Medulla oblongata (tissue), 1 donor: ENCODE data around the gene NRDE2.
"Not testable (repeated sequence)": the region's sequence is repeated elsewhere in the genome, so short reads cannot be mapped to it uniquely, and the experiment has no call there.

Experiments
- DNase-seq: peaks from one replicate; pipeline ENCODE4 v3.0.0-alpha.2; 2015; ENCODE audit errors: extremely low spot score

The NRDE2 gene

GRCh38 chr14:90274808-90275457 lies 56.8 kb downstream of the NRDE2 start:
- no peak for DNase-seq

GRCh38 chr14:90274019-90274418 lies 57.7 kb downstream of the NRDE2 start:
- DNase-seq = no peak

- peak; percentile 53 for DNase-seq
Measured at GRCh38 chr14:90273532-90273931, 58.2 kb downstream of the NRDE2 start.

- no peak for DNase-seq
Measured at GRCh38 chr14:90272523-90272922, 59.2 kb downstream of the NRDE2 start.

GRCh38 chr14:90268420-90268819 lies 63.3 kb downstream of the NRDE2 start:
- no peak for DNase-seq

GRCh38 chr14:90266441-90267154 lies 65.1 kb downstream of the NRDE2 start:
- no peak for DNase-seq

GRCh38 chr14:90263748-90264449 lies 67.8 kb downstream of the NRDE2 start:
- no peak for DNase-seq

GRCh38 chr14:90256354-90257131 lies 75.2 kb downstream of the NRDE2 start, which contains the start of gene PSMC1:
PSMC1 (plus strand) TSS chr14:90256553; CDS start chr14:90256598, 45 bp downstream.
- DNase-seq = peak; percentile 94

GRCh38 chr14:90255871-90256270 lies 75.9 kb downstream of the NRDE2 start:
- DNase-seq = no peak

GRCh38 chr14:90253826-90254225 lies 77.9 kb downstream of the NRDE2 start:
- no peak for DNase-seq

GRCh38 chr14:90248594-90248993 lies 83.1 kb downstream of the NRDE2 start:
- DNase-seq = no peak

- not testable (repeated sequence) for DNase-seq
Measured at GRCh38 chr14:90247441-90247840, 84.3 kb downstream of the NRDE2 start.

GRCh38 chr14:90246936-90247335 lies 84.8 kb downstream of the NRDE2 start:
- no peak for DNase-seq

- DNase-seq = no peak
Measured at GRCh38 chr14:90242444-90242843, 89.3 kb downstream of the NRDE2 start.

- DNase-seq = no peak
Measured at GRCh38 chr14:90239139-90239538, 92.6 kb downstream of the NRDE2 start.

- peak; percentile 50 for DNase-seq
Measured at GRCh38 chr14:90235179-90235976, 96.4 kb downstream of the NRDE2 start.

GRCh38 chr14:90229942-90230341 lies 101.8 kb downstream of the NRDE2 start:
- DNase-seq = not testable (repeated sequence)

GRCh38 chr14:90228478-90228877 lies 103.3 kb downstream of the NRDE2 start:
- no peak for DNase-seq
